K562 (cell line): Measurements from ENCODE around the gene SARS1.

Experiments used
- CHD2 ChIP-seq: IDR thresholded peaks from 2 replicates; pipeline ENCODE4 v1.6.1; 2011; ENCODE audit warnings: low read depth, low read length
- FOXP1 ChIP-seq: sonication (generic); formaldehyde crosslinking; IDR thresholded peaks from 2 replicates; pipeline ENCODE4 v1.8.0; 2022; ENCODE audit warnings: mild to moderate bottlenecking, missing genetic modification reagents
- GTF2F1 ChIP-seq: IDR thresholded peaks from 2 replicates; pipeline ENCODE4 v1.6.1; 2011; ENCODE audit warnings: low read depth, low read length, improper control_type of control experiment
- HCFC1 ChIP-seq: IDR thresholded peaks from 2 replicates; pipeline ENCODE4 v1.6.1; 2012; ENCODE audit warnings: low read depth, low read length, improper control_type of control experiment
- JUNB ChIP-seq: fragments of 450-650 bp; formaldehyde crosslinking; conservative IDR thresholded peaks from 2 replicates; pipeline ENCODE4 v1.4.0; 2020; ENCODE audit warnings: mild to moderate bottlenecking
- MAZ ChIP-seq, 2 experiments: fragments of 450-650 bp in 1 of 2; sonication (generic) in 1 of 2; formaldehyde crosslinking; IDR thresholded peaks in 1 of 2; conservative IDR thresholded peaks in 1 of 2; 2 replicates each; pipeline versions ENCODE4 v1.4.0 to v1.5.0; 2020; ENCODE audit warnings: mild to moderate bottlenecking in 1 of 2, missing genetic modification reagents in 1 of 2
- SMARCB1 ChIP-seq: IDR thresholded peaks from 2 replicates; pipeline ENCODE4 v1.6.1; 2011; ENCODE audit warnings: improper control_type of control experiment, low read depth; ENCODE audit not compliant: insufficient read length
- YY1 ChIP-seq, 3 experiments: IDR thresholded peaks; 2 replicates each; pipeline ENCODE4 v1.6.1; 2011; ENCODE audit warnings: low read length in 2 of 3, mild to moderate bottlenecking in 2 of 3, moderate library complexity in 2 of 3, borderline replicate concordance in 1 of 3, control low read depth in 1 of 3, low read depth in 1 of 3; ENCODE audit not compliant: insufficient read depth in 3 of 3, insufficient replicate concordance in 2 of 3, control insufficient read depth in 1 of 3, insufficient read length in 1 of 3; ENCODE audit errors: extremely low read depth in 1 of 3
- ZNF274 ChIP-seq: IDR thresholded peaks from 2 replicates; pipeline ENCODE4 v1.6.1; 2011; ENCODE audit warnings: low read depth, mild to moderate bottlenecking, low read length, moderate library complexity, borderline replicate concordance
- ZNF707 ChIP-seq: fragments of 250-450 bp; sonication (Bioruptor Pico); conservative IDR thresholded peaks from 2 replicates; pipeline ENCODE4 v1.8.0; 2022; ENCODE audit warnings: inconsistent platforms, mild to moderate bottlenecking, moderate library complexity
- TF ChIP-seq, protein P1 (sequence below): sonication (generic); formaldehyde crosslinking; IDR thresholded peaks from 2 replicates; pipeline ENCODE4 v1.5.0; 2020; ENCODE audit warnings: missing genetic modification reagents
- TF ChIP-seq, protein P2 (sequence below): fragments of 200-400 bp; formaldehyde crosslinking; IDR thresholded peaks from 2 replicates; pipeline ENCODE4 v1.6.1; 2017; ENCODE audit warnings: mild to moderate bottlenecking, low read depth, low read length, moderate library complexity
- TF ChIP-seq, protein P3 (sequence below): fragments of 450-650 bp; IDR thresholded peaks from one replicate; pipeline ENCODE4 v1.6.1; 2018; ENCODE audit warnings: mild to moderate bottlenecking, moderate library complexity; ENCODE audit not compliant: partially characterized antibody
- TF ChIP-seq, protein P4 (sequence below), 3 experiments: IDR thresholded peaks in 2 of 3; conservative IDR thresholded peaks in 1 of 3; 2 replicates each; pipeline ENCODE4 v1.5.1; 2011 to 2012; ENCODE audit warnings: low read length in 3 of 3, mild to moderate bottlenecking in 3 of 3, control low read depth in 2 of 3, improper control_type of control experiment in 1 of 3, inconsistent platforms in 1 of 3, low read depth in 1 of 3, mixed read lengths in 1 of 3, moderate library complexity in 1 of 3; ENCODE audit not compliant: insufficient read depth in 2 of 3

DNA sequence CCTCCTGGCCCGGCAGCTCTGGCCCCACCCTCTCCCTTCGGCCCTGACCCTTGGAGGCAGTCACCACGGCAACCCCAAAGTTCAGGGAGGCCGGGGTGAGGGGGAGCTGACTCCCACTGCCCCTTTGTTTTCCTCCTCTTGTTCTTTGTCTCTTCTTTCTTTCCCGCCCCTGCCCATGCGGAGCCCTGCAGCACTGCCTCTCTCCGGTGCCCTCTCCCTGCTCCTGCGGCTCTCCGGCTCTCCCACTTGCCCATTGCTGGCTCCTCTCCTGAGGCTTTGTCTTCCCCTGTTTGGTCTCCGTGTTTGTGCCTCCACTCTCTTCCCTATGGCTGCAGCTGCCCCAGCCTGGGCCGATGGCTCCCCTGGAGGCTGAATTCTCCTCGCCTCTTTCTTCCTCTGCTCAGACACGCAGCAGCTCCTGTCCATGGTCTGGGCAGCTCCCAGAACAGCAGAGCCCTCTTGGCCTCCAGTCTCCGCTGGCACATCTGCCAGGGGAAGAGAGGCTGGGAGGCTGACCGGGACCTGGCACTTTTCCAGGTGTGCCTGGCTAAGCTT is 41.5 kb downstream of the SARS1 start:
- TF ChIP-seq, protein P1, sequence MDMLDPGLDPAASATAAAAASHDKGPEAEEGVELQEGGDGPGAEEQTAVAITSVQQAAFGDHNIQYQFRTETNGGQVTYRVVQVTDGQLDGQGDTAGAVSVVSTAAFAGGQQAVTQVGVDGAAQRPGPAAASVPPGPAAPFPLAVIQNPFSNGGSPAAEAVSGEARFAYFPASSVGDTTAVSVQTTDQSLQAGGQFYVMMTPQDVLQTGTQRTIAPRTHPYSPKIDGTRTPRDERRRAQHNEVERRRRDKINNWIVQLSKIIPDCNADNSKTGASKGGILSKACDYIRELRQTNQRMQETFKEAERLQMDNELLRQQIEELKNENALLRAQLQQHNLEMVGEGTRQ (CRISPR knock-in tag): no peak
- TF ChIP-seq ZNF707 (CRISPR knock-in tag) (no peak), FOXP1 (no peak), ZNF274 (no peak), JUNB (CRISPR knock-in tag) (no peak), YY1 (IDR thresholded peaks at IDR 0.05; ENCODE audit: borderline replicate concordance in 1 of 3, control insufficient read depth in 1 of 3, extremely low read depth in 1 of 3, insufficient read depth in 3 of 3, insufficient read length in 1 of 3, insufficient replicate concordance in 2 of 3, low read depth in 1 of 3, low read length in 2 of 3) (no peak), CHD2 (no peak), GTF2F1 (no peak), HCFC1 (no peak), MAZ (CRISPR knock-in tag; conservative IDR thresholded peaks at IDR 0.05 in 1 of 2, IDR thresholded peaks at IDR 0.05 in 1 of 2) (no peak), SMARCB1 (no peak)
- TF ChIP-seq, protein P2, sequence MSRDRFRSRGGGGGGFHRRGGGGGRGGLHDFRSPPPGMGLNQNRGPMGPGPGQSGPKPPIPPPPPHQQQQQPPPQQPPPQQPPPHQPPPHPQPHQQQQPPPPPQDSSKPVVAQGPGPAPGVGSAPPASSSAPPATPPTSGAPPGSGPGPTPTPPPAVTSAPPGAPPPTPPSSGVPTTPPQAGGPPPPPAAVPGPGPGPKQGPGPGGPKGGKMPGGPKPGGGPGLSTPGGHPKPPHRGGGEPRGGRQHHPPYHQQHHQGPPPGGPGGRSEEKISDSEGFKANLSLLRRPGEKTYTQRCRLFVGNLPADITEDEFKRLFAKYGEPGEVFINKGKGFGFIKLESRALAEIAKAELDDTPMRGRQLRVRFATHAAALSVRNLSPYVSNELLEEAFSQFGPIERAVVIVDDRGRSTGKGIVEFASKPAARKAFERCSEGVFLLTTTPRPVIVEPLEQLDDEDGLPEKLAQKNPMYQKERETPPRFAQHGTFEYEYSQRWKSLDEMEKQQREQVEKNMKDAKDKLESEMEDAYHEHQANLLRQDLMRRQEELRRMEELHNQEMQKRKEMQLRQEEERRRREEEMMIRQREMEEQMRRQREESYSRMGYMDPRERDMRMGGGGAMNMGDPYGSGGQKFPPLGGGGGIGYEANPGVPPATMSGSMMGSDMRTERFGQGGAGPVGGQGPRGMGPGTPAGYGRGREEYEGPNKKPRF: no peak
- TF ChIP-seq, protein P3, sequence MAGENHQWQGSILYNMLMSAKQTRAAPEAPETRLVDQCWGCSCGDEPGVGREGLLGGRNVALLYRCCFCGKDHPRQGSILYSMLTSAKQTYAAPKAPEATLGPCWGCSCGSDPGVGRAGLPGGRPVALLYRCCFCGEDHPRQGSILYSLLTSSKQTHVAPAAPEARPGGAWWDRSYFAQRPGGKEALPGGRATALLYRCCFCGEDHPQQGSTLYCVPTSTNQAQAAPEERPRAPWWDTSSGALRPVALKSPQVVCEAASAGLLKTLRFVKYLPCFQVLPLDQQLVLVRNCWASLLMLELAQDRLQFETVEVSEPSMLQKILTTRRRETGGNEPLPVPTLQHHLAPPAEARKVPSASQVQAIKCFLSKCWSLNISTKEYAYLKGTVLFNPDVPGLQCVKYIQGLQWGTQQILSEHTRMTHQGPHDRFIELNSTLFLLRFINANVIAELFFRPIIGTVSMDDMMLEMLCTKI: no peak
- TF ChIP-seq, protein P4, sequence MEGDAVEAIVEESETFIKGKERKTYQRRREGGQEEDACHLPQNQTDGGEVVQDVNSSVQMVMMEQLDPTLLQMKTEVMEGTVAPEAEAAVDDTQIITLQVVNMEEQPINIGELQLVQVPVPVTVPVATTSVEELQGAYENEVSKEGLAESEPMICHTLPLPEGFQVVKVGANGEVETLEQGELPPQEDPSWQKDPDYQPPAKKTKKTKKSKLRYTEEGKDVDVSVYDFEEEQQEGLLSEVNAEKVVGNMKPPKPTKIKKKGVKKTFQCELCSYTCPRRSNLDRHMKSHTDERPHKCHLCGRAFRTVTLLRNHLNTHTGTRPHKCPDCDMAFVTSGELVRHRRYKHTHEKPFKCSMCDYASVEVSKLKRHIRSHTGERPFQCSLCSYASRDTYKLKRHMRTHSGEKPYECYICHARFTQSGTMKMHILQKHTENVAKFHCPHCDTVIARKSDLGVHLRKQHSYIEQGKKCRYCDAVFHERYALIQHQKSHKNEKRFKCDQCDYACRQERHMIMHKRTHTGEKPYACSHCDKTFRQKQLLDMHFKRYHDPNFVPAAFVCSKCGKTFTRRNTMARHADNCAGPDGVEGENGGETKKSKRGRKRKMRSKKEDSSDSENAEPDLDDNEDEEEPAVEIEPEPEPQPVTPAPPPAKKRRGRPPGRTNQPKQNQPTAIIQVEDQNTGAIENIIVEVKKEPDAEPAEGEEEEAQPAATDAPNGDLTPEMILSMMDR (IDR thresholded peaks at IDR 0.05 in 2 of 3, conservative IDR thresholded peaks at IDR 0.05 in 1 of 3; ENCODE audit: insufficient read depth in 2 of 3, low read depth in 1 of 3, low read length in 3 of 3): no peak
